ENCODE measurements around the gene RRP12. TPM values are rescaled to one million over a fixed set of nuclear protein-coding genes. Genes with fewer than 3 reads are reported as not detected.
A peak's percentile ranks its signal among the peaks of the same experiment; 100 is the strongest.

Gene RRP12, protein sequence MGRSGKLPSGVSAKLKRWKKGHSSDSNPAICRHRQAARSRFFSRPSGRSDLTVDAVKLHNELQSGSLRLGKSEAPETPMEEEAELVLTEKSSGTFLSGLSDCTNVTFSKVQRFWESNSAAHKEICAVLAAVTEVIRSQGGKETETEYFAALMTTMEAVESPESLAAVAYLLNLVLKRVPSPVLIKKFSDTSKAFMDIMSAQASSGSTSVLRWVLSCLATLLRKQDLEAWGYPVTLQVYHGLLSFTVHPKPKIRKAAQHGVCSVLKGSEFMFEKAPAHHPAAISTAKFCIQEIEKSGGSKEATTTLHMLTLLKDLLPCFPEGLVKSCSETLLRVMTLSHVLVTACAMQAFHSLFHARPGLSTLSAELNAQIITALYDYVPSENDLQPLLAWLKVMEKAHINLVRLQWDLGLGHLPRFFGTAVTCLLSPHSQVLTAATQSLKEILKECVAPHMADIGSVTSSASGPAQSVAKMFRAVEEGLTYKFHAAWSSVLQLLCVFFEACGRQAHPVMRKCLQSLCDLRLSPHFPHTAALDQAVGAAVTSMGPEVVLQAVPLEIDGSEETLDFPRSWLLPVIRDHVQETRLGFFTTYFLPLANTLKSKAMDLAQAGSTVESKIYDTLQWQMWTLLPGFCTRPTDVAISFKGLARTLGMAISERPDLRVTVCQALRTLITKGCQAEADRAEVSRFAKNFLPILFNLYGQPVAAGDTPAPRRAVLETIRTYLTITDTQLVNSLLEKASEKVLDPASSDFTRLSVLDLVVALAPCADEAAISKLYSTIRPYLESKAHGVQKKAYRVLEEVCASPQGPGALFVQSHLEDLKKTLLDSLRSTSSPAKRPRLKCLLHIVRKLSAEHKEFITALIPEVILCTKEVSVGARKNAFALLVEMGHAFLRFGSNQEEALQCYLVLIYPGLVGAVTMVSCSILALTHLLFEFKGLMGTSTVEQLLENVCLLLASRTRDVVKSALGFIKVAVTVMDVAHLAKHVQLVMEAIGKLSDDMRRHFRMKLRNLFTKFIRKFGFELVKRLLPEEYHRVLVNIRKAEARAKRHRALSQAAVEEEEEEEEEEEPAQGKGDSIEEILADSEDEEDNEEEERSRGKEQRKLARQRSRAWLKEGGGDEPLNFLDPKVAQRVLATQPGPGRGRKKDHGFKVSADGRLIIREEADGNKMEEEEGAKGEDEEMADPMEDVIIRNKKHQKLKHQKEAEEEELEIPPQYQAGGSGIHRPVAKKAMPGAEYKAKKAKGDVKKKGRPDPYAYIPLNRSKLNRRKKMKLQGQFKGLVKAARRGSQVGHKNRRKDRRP (N-terminal part only)
- total RNA-seq, result 10 to 100 TPM in 1 of 2 donors, 1 to 10 TPM in 1; 6.1 to 12.3 TPM

GRCh38 chr10:97400665-97401454, at the start of gene RRP12:
RRP12 (minus strand) TSS chr10:97401340; CDS start chr10:97401231, 109 bp downstream.
- H3K27me3 ChIP-seq, result no peaks in the 10 kb centered on the region
- TF ChIP-seq CTCF (IDR thresholded peaks at IDR 0.05), result peak in 1 of 2 donors; percentile 18
- peak within 1 kb of the TSS; percentile 74 to 79 for H3K27ac ChIP-seq
- peaks cover 15% of the 10 kb centered on the region for H3K36me3 ChIP-seq
- H3K4me3 ChIP-seq, result peak within 1 kb of the TSS; percentile 77 to 86
- no peaks in the 10 kb centered on the region for H3K9me3 ChIP-seq
- peak; percentile 94 for DNase-seq (ENCODE audit: low spot score)
- H3K4me1 ChIP-seq, result peaks cover 0 to 14% of the 10 kb centered on the region in 2 donors

DNA sequence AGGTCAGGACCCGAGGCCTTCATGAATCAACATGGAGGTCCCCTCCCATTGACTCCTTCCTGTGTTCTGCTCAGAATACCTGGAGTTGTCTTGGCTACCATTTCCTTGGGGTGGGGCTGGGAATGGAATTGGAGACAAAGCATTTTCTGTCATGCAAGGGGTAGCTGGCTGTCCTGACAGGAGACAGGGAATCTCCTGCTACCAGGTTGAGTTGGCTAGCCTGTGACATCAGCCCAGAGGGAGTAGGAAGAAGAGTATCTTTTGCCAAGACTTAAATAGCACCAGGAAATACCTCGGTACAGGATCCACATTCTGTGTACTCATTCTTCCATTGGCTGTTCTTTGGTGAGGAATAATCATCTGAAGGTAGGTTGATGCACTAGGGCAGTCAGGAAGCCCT, 49.7 kb upstream of the RRP12 start:
- Histone ChIP-seq H3K9me3 (no peaks in the 10 kb centered on the region), H3K4me3 (no peak overlapping the region), H3K4me1 (peaks cover 0 to 49% of the 10 kb centered on the region in 2 donors), H3K36me3 (peaks cover 27% of the 10 kb centered on the region), H3K27ac (no peak overlapping the region), H3K27me3 (no peaks in the 10 kb centered on the region)
- no peak for TF ChIP-seq CTCF (IDR thresholded peaks at IDR 0.05)
- no peak for DNase-seq (ENCODE audit: low spot score)

DNA sequence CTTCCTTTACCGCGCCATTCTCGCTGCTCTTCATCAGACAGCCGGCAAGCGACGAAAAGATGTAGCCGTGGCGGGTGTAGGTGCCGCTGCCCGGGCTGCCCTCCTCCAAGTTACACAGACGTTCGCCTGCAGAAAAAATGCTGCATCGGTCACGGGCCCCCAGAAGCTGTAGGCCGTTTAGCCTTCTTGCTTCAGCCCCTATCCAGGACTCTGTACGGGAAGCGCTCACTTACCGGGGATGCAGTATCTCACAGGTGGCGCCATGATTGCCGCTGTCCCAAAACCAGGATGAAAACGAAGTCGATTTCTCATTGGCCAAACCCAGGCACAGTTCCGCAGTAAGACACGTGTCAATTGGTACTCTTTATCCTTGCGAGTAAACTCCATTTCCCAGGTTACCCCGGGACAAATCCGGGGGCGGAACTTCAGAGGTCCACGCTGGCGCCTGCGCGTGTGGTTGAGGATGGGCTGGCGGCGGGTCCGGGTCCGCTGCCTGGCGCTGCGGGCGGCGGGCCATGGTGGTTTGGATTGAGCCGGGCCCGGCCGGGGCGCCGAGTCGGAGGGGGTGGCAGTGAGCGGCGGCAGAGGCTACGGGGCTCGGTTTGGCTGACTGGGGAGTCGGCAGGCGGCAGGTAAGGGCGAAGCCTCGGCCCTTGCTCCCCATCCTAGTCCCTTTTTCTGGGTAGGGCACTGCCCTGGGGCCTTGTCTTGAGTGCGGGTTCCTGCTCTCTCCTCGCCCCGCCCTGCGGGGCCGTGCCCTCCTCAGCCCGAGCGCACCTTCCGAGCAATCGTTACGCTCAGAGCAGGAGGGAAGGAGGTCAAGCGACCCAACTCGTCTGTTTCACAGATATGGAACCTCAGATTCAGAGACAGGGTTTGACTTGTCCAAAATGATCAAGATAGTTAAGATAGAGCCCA, 44.8 kb upstream of the RRP12 start, which contains the start of the genes EXOSC1 and ZDHHC16:
Gene EXOSC1, minus strand, starts transcription at position 285 of the 918 bp plus-strand sequence. Its CDS starts 21 bp downstream, at position 264.
Gene ZDHHC16, plus strand, starts transcription at position 454 of the 918 bp plus-strand sequence. CDS start 5,501 bp downstream, outside the sequence.
- peaks cover 0 to 41% of the 10 kb centered on the region in 2 donors for H3K4me1 ChIP-seq
- no peaks in the 10 kb centered on the region for H3K27me3 ChIP-seq
- peaks cover 14% of the 10 kb centered on the region for H3K36me3 ChIP-seq
- peak in 1 of 2 donors; percentile 50 for TF ChIP-seq CTCF (IDR thresholded peaks at IDR 0.05)
- peak within 1 kb of the TSS; percentile 61 to 83 for H3K27ac ChIP-seq
- DNase-seq (ENCODE audit: low spot score), result peak; percentile 95
- H3K9me3 ChIP-seq, result no peaks in the 10 kb centered on the region
- H3K4me3 ChIP-seq, result peak within 1 kb of the TSS; percentile 80 to 89

- Histone ChIP-seq H3K4me3 (peak overlapping the region; percentile 80 to 89), H3K27me3 (no peaks in the 10 kb centered on the region), H3K4me1 (peaks cover 0 to 35% of the 10 kb centered on the region in 2 donors), H3K9me3 (no peaks in the 10 kb centered on the region), H3K36me3 (peaks cover 20% of the 10 kb centered on the region), H3K27ac (peak overlapping the region; percentile 61 to 71)
- no peak for TF ChIP-seq CTCF (IDR thresholded peaks at IDR 0.05)
- no peak for DNase-seq (ENCODE audit: low spot score)
These were observed 44.2 kb upstream of the RRP12 start for GRCh38 chr10:97445357-97445721.
